ENCODE data around the gene EPN3. TPM values are rescaled to one million over a fixed set of nuclear protein-coding genes. Genes with fewer than 3 reads are reported as not detected.

The EPN3 gene
- total RNA-seq, 1 experiment from 2014 or later = 0.92 TPM

DNA sequence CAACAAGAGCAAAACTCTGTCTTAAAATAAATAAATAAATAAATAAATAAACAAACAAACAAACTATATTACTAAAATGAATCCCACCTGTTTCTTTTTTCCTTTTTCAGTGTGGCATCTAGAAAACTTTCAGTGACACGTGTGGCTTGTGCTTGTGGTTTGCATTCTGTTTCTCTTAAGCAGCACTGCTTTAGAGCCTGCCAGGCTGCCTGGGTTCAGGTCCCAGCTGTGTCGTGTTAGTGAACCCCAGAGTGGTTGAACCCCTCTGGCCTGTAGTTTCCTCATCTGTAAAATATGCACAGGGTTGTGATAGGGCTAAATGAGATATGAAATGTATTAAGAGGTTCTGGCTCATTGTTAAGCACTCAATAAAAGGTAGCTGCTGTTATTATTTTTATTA is 12.1 kb upstream of the EPN3 start:
- H3K4me1 ChIP-seq (ENCODE audit: control insufficient read depth, insufficient read depth, low read length) = no peaks in the 10 kb centered on the region
- POLR2A ChIA-PET = no interaction called here

DNA sequence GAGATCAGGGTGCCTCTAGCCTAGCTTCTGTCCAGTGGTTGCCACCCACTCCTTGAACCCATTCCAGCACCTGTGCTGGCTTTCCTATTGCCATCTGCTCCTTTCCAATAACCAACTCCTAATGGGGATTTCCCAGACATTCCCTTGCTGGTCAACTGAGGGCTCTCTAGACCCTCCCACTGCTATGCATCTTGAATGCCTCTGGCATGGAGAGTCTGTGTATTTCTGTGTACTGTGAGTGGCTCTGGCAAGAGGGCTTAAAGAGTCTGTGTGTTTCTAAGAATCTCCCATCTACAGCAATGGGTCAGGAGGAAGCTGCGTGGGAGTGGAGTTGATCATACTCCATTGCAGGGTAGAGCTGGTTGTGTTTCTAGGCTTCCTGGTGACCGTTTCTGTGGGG is 11.0 kb upstream of the EPN3 start:
- intact Hi-C loops (cut with micrococcal nuclease; ENCODE audit: unreplicated experiment) (no loop called here), in situ Hi-C loops (cut with HindIII; ENCODE audit: low pct_unique_long_range_greater_than_20kb, low sequenced_read_pairs) (no loop called here)
- Histone ChIP-seq H3K27me3 (ENCODE audit: control insufficient read depth, insufficient read depth, low read length) (no peaks in the 10 kb centered on the region), H3K9me3 (ENCODE audit: control insufficient read depth, insufficient read depth, low read depth, low read length) (no peaks in the 10 kb centered on the region), H3K4me1 (ENCODE audit: control insufficient read depth, insufficient read depth, low read length) (no peaks in the 10 kb centered on the region), H3K4me3 (ENCODE audit: low read depth in 2 of 2, low read length in 2 of 2) (no peak overlapping the region), H3K27ac (ENCODE audit: low read length) (no peak overlapping the region), H3K36me3 (ENCODE audit: control insufficient read depth, insufficient read depth, low read length) (no peaks in the 10 kb centered on the region)
- TF ChIP-seq, protein P1, sequence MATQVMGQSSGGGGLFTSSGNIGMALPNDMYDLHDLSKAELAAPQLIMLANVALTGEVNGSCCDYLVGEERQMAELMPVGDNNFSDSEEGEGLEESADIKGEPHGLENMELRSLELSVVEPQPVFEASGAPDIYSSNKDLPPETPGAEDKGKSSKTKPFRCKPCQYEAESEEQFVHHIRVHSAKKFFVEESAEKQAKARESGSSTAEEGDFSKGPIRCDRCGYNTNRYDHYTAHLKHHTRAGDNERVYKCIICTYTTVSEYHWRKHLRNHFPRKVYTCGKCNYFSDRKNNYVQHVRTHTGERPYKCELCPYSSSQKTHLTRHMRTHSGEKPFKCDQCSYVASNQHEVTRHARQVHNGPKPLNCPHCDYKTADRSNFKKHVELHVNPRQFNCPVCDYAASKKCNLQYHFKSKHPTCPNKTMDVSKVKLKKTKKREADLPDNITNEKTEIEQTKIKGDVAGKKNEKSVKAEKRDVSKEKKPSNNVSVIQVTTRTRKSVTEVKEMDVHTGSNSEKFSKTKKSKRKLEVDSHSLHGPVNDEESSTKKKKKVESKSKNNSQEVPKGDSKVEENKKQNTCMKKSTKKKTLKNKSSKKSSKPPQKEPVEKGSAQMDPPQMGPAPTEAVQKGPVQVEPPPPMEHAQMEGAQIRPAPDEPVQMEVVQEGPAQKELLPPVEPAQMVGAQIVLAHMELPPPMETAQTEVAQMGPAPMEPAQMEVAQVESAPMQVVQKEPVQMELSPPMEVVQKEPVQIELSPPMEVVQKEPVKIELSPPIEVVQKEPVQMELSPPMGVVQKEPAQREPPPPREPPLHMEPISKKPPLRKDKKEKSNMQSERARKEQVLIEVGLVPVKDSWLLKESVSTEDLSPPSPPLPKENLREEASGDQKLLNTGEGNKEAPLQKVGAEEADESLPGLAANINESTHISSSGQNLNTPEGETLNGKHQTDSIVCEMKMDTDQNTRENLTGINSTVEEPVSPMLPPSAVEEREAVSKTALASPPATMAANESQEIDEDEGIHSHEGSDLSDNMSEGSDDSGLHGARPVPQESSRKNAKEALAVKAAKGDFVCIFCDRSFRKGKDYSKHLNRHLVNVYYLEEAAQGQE (IDR thresholded peaks at IDR 0.05; ENCODE audit: insufficient read depth in 1 of 2, low read depth in 2 of 2, low read length in 1 of 2) = no peak
- TF ChIP-seq, protein P2, sequence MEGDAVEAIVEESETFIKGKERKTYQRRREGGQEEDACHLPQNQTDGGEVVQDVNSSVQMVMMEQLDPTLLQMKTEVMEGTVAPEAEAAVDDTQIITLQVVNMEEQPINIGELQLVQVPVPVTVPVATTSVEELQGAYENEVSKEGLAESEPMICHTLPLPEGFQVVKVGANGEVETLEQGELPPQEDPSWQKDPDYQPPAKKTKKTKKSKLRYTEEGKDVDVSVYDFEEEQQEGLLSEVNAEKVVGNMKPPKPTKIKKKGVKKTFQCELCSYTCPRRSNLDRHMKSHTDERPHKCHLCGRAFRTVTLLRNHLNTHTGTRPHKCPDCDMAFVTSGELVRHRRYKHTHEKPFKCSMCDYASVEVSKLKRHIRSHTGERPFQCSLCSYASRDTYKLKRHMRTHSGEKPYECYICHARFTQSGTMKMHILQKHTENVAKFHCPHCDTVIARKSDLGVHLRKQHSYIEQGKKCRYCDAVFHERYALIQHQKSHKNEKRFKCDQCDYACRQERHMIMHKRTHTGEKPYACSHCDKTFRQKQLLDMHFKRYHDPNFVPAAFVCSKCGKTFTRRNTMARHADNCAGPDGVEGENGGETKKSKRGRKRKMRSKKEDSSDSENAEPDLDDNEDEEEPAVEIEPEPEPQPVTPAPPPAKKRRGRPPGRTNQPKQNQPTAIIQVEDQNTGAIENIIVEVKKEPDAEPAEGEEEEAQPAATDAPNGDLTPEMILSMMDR (IDR thresholded peaks at IDR 0.05) = no peak
- TF ChIP-seq POLR2AphosphoS5 (IDR thresholded peaks at IDR 0.05; ENCODE audit: low read depth, low read length) (no peak), TCF7L2 (IDR thresholded peaks at IDR 0.05; ENCODE audit: low read depth, low read length) (no peak), SIN3A (IDR thresholded peaks at IDR 0.05; ENCODE audit: borderline replicate concordance, insufficient read depth, low read depth, low read length) (no peak)
- BruUV-seq (replicated peaks) = no TSS peak
- CTCF ChIA-PET = no interaction called here
- ATAC-seq (no peak), DNase-seq (ENCODE audit: low read depth, low spot score) (no peak)
- POLR2A ChIA-PET = no interaction called here

More for the DNA sequence above, 12.1 kb upstream of the EPN3 start:
- no TSS peak for BruUV-seq (replicated peaks)
- Histone ChIP-seq H3K9me3 (ENCODE audit: control insufficient read depth, insufficient read depth, low read depth, low read length) (no peaks in the 10 kb centered on the region), H3K27me3 (ENCODE audit: control insufficient read depth, insufficient read depth, low read length) (no peaks in the 10 kb centered on the region), H3K36me3 (ENCODE audit: control insufficient read depth, insufficient read depth, low read length) (no peaks in the 10 kb centered on the region), H3K27ac (ENCODE audit: low read length) (no peak overlapping the region), H3K4me3 (ENCODE audit: low read depth in 2 of 2, low read length in 2 of 2) (no peak overlapping the region)
- intact Hi-C loops (cut with micrococcal nuclease; ENCODE audit: unreplicated experiment) (no loop called here), in situ Hi-C loops (cut with HindIII; ENCODE audit: low pct_unique_long_range_greater_than_20kb, low sequenced_read_pairs) (no loop called here)
- TF ChIP-seq TCF7L2 (IDR thresholded peaks at IDR 0.05; ENCODE audit: low read depth, low read length) (no peak), POLR2AphosphoS5 (IDR thresholded peaks at IDR 0.05; ENCODE audit: low read depth, low read length) (no peak), SIN3A (IDR thresholded peaks at IDR 0.05; ENCODE audit: borderline replicate concordance, insufficient read depth, low read depth, low read length) (no peak)
- TF ChIP-seq, protein P2 (IDR thresholded peaks at IDR 0.05) = no peak
- TF ChIP-seq, protein P1 (IDR thresholded peaks at IDR 0.05; ENCODE audit: insufficient read depth in 1 of 2, low read depth in 2 of 2, low read length in 1 of 2) = no peak
- CTCF ChIA-PET = interaction anchor here (0.6 kb wide), 1 partner anchor 19 kb away, joined by 8 read pairs; no protein-coding TSS in a partner anchor
- ATAC-seq = no peak
- no peak for DNase-seq (ENCODE audit: low read depth, low spot score)

Data from Panc1 (cell line).